Esophagus muscularis mucosa (tissue), 4 donors: ENCODE measurements around the gene LAMTOR1. TPM values are rescaled to one million over a fixed set of nuclear protein-coding genes. Genes with fewer than 3 reads are reported as not detected.
A peak's percentile ranks its signal among the peaks of the same experiment; 100 is the strongest.

ENCODE experiments used
- DNase-seq: peaks from one replicate; pipeline ENCODE4 v3.0.0-alpha.2; 2017; ENCODE audit errors: extremely low spot score
- H3K27ac ChIP-seq, 4 donors: fragments of 200-600 bp; sonication (generic); replicated peaks in 1 of 4; 1 replicate in 3 of 4; 2 replicates in 1 of 4; pipeline ENCODE4 v1.5.1; 2016 to 2019; ENCODE audit warnings: mild to moderate bottlenecking in 1 of 4
- H3K27me3 ChIP-seq, 4 donors: fragments of 200-600 bp; sonication (generic); one replicate each; pipeline versions ENCODE4 v1.5.1 to v1.6.0; 2016 to 2019
- H3K36me3 ChIP-seq, 4 donors: fragments of 200-600 bp; sonication (generic); one replicate each; pipeline ENCODE4 v1.5.1; 2016 to 2019
- H3K4me1 ChIP-seq, 4 donors: fragments of 200-600 bp; sonication (generic); one replicate each; pipeline ENCODE4 v1.5.1; 2016 to 2019
- H3K4me3 ChIP-seq, 4 donors: fragments of 200-600 bp; sonication (generic); 1 replicate in 2 of 4; 2 replicates in 2 of 4; pipeline ENCODE4 v1.5.1; 2016 to 2019; ENCODE audit warnings: mild to moderate bottlenecking in 4 of 4, moderate library complexity in 1 of 4
- H3K9me3 ChIP-seq, 4 donors: fragments of 200-600 bp; sonication (generic); 1 replicate in 3 of 4; 2 replicates in 1 of 4; pipeline ENCODE4 v1.5.1; 2016 to 2019
- EP300 ChIP-seq: sonication (generic); formaldehyde crosslinking; IDR thresholded peaks from one replicate; pipeline ENCODE4 v1.6.1; 2017; ENCODE audit warnings: antibody characterized with exemption
- POLR2A ChIP-seq: fragments of 450-650 bp; IDR thresholded peaks from one replicate; pipeline ENCODE4 v1.6.1; 2017; ENCODE audit warnings: antibody characterized with exemption, moderate library complexity, mild to moderate bottlenecking, low read depth
- POLR2AphosphoS5 ChIP-seq, 2 donors: sonication (generic); formaldehyde crosslinking; IDR thresholded peaks; one replicate each; pipeline ENCODE4 v1.6.1; 2017; ENCODE audit warnings: antibody characterized with exemption in 2 of 2
- WGBS: methylation state at CpG from one replicate; pipeline ENCODE4 v1.1.5; 2018; 5-methylcytosine and 5-hydroxymethylcytosine counted together
- intact Hi-C: fragments of 100-400 bp; cut with DNase I; formaldehyde crosslinking; loops from one replicate; pipeline ENCODE4 v1.15.1; 2023
- total RNA-seq, 4 donors: library from RNA; depleted of rRNA; stranded (reverse); fragments of >200 nt; gene quantifications; one replicate each; pipeline versions ENCODE4 v1.1.0 to v1.2.1, GENCODE V29; 2016
- TF ChIP-seq, protein P1 (sequence below), 3 experiments: fragments of 200-600 bp in 2 of 3; fragments of 450-650 bp in 1 of 3; sonication (generic) in 2 of 3; IDR thresholded peaks; one replicate each; pipeline ENCODE4 v1.5.1; 2017 to 2019; ENCODE audit warnings: antibody characterized with exemption in 3 of 3, mild to moderate bottlenecking in 2 of 3, moderate library complexity in 1 of 3

Gene LAMTOR1
- total RNA-seq, 4 donors from 2014 or later: 86.8 to 103 (median 98.0) TPM

GRCh38 chr11:72080326-72081183, 22.5 kb downstream of the LAMTOR1 start, which contains the start of the genes LRRC51 and NUMA1:
Gene LRRC51 (plus strand): TSS chr11:72080850. CDS start chr11:72089084, 8,234 bp downstream.
Gene NUMA1 (minus strand): TSS chr11:72080542. CDS start chr11:72035943, 44,599 bp downstream.
- no peaks in the 10 kb centered on the region for H3K27me3 ChIP-seq
- peak; percentile 100 for DNase-seq
- peaks cover 19 to 40% (median 30%) of the 10 kb centered on the region in 4 donors for H3K4me1 ChIP-seq
- H3K4me3 ChIP-seq: peak within 1 kb of the TSS; percentile 69 to 80 (median 78)
- intact Hi-C loops: loop anchor here (2.0 kb wide), 1 partner anchor 42 kb away; no protein-coding TSS in a partner anchor
- H3K36me3 ChIP-seq: no peaks in the 10 kb centered on the region
- H3K9me3 ChIP-seq: no peaks in the 10 kb centered on the region
- TF ChIP-seq, protein P1, sequence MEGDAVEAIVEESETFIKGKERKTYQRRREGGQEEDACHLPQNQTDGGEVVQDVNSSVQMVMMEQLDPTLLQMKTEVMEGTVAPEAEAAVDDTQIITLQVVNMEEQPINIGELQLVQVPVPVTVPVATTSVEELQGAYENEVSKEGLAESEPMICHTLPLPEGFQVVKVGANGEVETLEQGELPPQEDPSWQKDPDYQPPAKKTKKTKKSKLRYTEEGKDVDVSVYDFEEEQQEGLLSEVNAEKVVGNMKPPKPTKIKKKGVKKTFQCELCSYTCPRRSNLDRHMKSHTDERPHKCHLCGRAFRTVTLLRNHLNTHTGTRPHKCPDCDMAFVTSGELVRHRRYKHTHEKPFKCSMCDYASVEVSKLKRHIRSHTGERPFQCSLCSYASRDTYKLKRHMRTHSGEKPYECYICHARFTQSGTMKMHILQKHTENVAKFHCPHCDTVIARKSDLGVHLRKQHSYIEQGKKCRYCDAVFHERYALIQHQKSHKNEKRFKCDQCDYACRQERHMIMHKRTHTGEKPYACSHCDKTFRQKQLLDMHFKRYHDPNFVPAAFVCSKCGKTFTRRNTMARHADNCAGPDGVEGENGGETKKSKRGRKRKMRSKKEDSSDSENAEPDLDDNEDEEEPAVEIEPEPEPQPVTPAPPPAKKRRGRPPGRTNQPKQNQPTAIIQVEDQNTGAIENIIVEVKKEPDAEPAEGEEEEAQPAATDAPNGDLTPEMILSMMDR (IDR thresholded peaks at IDR 0.05): no peak
- TF ChIP-seq POLR2A: no peak
- TF ChIP-seq EP300: no peak
- TF ChIP-seq POLR2AphosphoS5 (IDR thresholded peaks at IDR 0.05): peak; percentile 84 to 91
- 2% methylated on average over 47 of the region's 60 CpGs for WGBS
- peak within 1 kb of the TSS; percentile 90 to 95 (median 93) for H3K27ac ChIP-seq

DNA sequence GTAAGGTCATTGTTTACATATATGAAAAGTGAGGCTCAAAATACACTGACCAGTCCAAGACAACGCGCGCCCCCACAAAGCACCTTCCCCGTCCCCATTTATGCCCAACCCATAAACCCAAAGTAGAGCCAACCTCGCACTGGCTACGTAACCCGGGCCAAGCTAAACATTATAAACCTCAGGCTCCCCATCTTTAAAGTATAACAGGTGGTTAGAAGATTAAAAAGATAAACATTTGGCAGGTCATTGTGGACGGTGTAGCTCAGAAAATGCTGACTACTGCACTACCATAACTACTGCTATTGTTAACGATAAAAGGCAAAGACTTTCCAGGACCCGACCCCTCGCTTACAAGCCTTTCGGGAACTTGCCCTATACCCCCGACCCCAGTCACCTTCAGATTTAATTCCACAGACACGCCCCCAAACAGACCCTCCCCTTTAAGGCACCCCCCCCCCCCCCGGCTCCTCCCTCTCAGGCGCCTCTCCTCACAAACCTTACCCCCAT, 23.2 kb downstream of the LAMTOR1 start:
- H3K4me1 ChIP-seq: peaks cover 19 to 47% (median 36%) of the 10 kb centered on the region in 4 donors
- DNase-seq: no peak
- WGBS: 7% methylated on average over 16 of the region's 16 CpGs

GRCh38 chr11:72078477-72078876, 24.6 kb downstream of the LAMTOR1 start:
- TF ChIP-seq POLR2A: no peak
- peak overlapping the region in 2 of 4 donors; percentile 76 to 80 for H3K4me3 ChIP-seq
- intact Hi-C loops: no loop called here
- H3K27ac ChIP-seq: peak overlapping the region; percentile 90 to 95 (median 93)
- peaks cover 19 to 47% (median 36%) of the 10 kb centered on the region in 4 donors for H3K4me1 ChIP-seq
- WGBS: 71% methylated on average over 6 of the region's 6 CpGs
- no peaks in the 10 kb centered on the region for H3K9me3 ChIP-seq
- no peaks in the 10 kb centered on the region for H3K36me3 ChIP-seq
- H3K27me3 ChIP-seq: no peaks in the 10 kb centered on the region
- no peak for DNase-seq

More for the DNA sequence above, 23.2 kb downstream of the LAMTOR1 start:
- Histone ChIP-seq H3K9me3 (no peaks in the 10 kb centered on the region), H3K27me3 (no peaks in the 10 kb centered on the region), H3K27ac (peak overlapping the region; percentile 90 to 95 (median 93)), H3K4me3 (peak overlapping the region; percentile 69 to 80 (median 78)), H3K36me3 (no peaks in the 10 kb centered on the region)
- TF ChIP-seq POLR2A (no peak), EP300 (no peak), POLR2AphosphoS5 (IDR thresholded peaks at IDR 0.05) (no peak)
- TF ChIP-seq, protein P1 (IDR thresholded peaks at IDR 0.05): no peak
- intact Hi-C loops: loop anchor here (2.0 kb wide), 1 partner anchor 41 kb away; no protein-coding TSS in a partner anchor

DNA sequence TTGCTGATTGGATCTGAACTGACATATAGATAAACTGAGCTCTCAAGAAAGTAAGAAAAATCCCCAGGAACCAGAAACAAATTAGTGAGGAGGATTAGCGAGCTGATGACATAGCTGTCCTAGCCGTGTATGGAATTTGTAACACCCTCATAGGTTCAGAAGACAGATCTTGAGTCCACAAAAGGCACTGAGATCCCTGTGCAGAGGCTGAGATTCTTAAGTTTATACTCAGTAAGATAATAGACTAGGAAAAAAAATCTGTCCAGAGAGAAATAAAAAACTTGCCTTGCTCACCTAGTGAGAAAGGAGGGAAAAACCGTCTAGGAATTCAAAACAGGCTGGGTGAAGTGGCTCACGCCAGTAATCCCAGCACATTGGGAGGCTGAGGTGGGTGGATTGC, 27.3 kb downstream of the LAMTOR1 start:
- Histone ChIP-seq H3K27me3 (no peaks in the 10 kb centered on the region), H3K4me3 (no peak overlapping the region), H3K4me1 (peaks cover 23 to 55% (median 44%) of the 10 kb centered on the region in 4 donors), H3K9me3 (no peaks in the 10 kb centered on the region), H3K36me3 (no peaks in the 10 kb centered on the region), H3K27ac (peak overlapping the region in 3 of 4 donors; percentile 43 to 55 (median 53))
- TF ChIP-seq EP300: no peak
- no peak for TF ChIP-seq POLR2A
- TF ChIP-seq POLR2AphosphoS5 (IDR thresholded peaks at IDR 0.05): no peak
- TF ChIP-seq, protein P1 (IDR thresholded peaks at IDR 0.05): no peak
- 78% methylated on average over 4 of the region's 4 CpGs for WGBS
- no peak for DNase-seq
- intact Hi-C loops: no loop called here

DNA sequence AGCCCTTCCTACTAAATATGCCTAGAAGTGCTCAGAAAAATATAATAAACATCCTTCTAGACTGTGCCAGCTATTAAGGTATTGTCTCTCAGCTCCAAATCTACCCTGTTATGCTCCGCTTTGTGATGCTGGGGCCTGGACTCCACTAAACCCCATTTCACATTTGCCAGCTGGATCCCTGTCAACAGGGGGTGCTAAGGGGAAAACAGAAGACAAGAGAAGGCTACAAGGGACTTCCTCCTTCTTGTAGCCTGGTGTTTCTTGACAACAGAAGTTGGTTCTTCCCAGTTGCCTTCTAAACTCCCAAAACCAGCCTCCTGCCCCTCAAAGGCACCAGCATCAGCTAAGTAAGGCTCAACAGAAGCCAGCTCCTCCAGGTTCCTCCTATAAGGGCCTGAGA, 28.0 kb downstream of the LAMTOR1 start:
- Histone ChIP-seq H3K27me3 (no peaks in the 10 kb centered on the region), H3K9me3 (no peaks in the 10 kb centered on the region), H3K36me3 (no peaks in the 10 kb centered on the region), H3K27ac (peak overlapping the region in 3 of 4 donors; percentile 43 to 55 (median 53)), H3K4me3 (no peak overlapping the region), H3K4me1 (peaks cover 30 to 61% (median 50%) of the 10 kb centered on the region in 4 donors)
- TF ChIP-seq POLR2A (no peak), POLR2AphosphoS5 (IDR thresholded peaks at IDR 0.05) (no peak), EP300 (no peak)
- TF ChIP-seq, protein P1 (IDR thresholded peaks at IDR 0.05): no peak
- intact Hi-C loops: no loop called here
- WGBS: 90% methylated on average over 1 of the region's 1 CpG
- DNase-seq: no peak
